Skeletal muscle satellite cell (primary cell): Measurements from ENCODE around the gene ACAD8.
"Not testable (repeated sequence)": the region's sequence is repeated elsewhere in the genome, so short reads cannot be mapped to it uniquely, and the experiment has no call there.

Source experiments
- H3K27me3 ChIP-seq: 2 replicates; pipeline ENCODE4 v1.7.0; 2013; ENCODE audit warnings: low read length; ENCODE audit not compliant: control insufficient read depth, insufficient read depth
- H3K36me3 ChIP-seq: 2 replicates; pipeline ENCODE4 v1.7.0; 2013; ENCODE audit warnings: mild to moderate bottlenecking, control low read depth, low read length; ENCODE audit not compliant: insufficient read depth
- H3K4me1 ChIP-seq: 2 replicates; pipeline ENCODE4 v1.7.0; 2013; ENCODE audit warnings: low read length; ENCODE audit not compliant: control insufficient read depth, insufficient read depth
- H3K4me2 ChIP-seq: 2 replicates; pipeline ENCODE4 v1.7.0; 2013; ENCODE audit warnings: mild to moderate bottlenecking, low read length
- H3K4me3 ChIP-seq: 2 replicates; pipeline ENCODE4 v1.7.0; 2013; ENCODE audit warnings: low read length
- H3K9ac ChIP-seq: 2 replicates; pipeline ENCODE4 v1.7.0; 2013; ENCODE audit warnings: mild to moderate bottlenecking, low read depth, low read length, moderate library complexity
- H3K9me3 ChIP-seq: replicated peaks from 2 replicates; pipeline ENCODE4 v1.7.0; 2013; ENCODE audit warnings: mild to moderate bottlenecking, control low read depth, low read length

ACAD8 gene

GRCh38 chr11:134243913-134244312 lies 9.5 kb upstream of the ACAD8 start:
- H3K9me3 ChIP-seq, result no peaks in the 10 kb centered on the region
- H3K27me3 ChIP-seq, result no peaks in the 10 kb centered on the region
- H3K36me3 ChIP-seq, result peaks cover 71% of the 10 kb centered on the region
- no peak overlapping the region for H3K4me2 ChIP-seq
- no peaks in the 10 kb centered on the region for H3K4me1 ChIP-seq
- H3K4me3 ChIP-seq, result no peak overlapping the region
- H3K9ac ChIP-seq, result no peak overlapping the region

- H3K9me3 ChIP-seq, result no peaks in the 10 kb centered on the region
- no peak overlapping the region for H3K4me3 ChIP-seq
- no peaks in the 10 kb centered on the region for H3K27me3 ChIP-seq
- H3K9ac ChIP-seq, result no peak overlapping the region
- H3K36me3 ChIP-seq, result peaks cover 73% of the 10 kb centered on the region
- no peaks in the 10 kb centered on the region for H3K4me1 ChIP-seq
- H3K4me2 ChIP-seq, result no peak overlapping the region
These were observed 8.8 kb upstream of the ACAD8 start for GRCh38 chr11:134244593-134244992.

DNA sequence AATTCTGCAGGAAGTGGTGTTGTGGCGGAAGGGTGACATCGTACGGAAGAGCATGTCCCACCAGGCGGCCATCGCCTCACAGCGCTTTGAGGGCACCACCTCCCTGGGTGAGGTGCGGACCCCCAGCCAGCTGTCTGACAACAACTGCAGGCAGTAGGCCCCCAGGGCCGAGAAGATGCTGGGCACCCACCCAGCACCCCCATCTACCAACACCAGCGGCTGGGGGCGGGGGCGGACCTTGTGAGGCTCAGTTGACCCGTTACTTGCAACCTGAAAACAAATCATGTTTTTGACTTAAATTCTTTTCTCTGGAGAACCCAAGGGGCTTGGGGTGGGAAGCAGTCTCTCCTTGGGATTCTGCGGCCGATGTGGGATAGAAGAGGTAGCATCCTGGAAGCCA lies 7.9 kb upstream of the ACAD8 start:
- H3K27me3 ChIP-seq, result no peaks in the 10 kb centered on the region
- H3K4me3 ChIP-seq, result no peak overlapping the region
- no peaks in the 10 kb centered on the region for H3K4me1 ChIP-seq
- H3K9ac ChIP-seq, result no peak overlapping the region
- H3K9me3 ChIP-seq, result no peaks in the 10 kb centered on the region
- no peak overlapping the region for H3K4me2 ChIP-seq
- H3K36me3 ChIP-seq, result peaks cover 74% of the 10 kb centered on the region

- Histone ChIP-seq H3K4me3 (no peak overlapping the region), H3K9ac (no peak overlapping the region), H3K4me2 (no peak overlapping the region), H3K27me3 (no peaks in the 10 kb centered on the region), H3K9me3 (no peaks in the 10 kb centered on the region), H3K36me3 (peaks cover 76% of the 10 kb centered on the region), H3K4me1 (no peaks in the 10 kb centered on the region)
These were observed 7.3 kb upstream of the ACAD8 start for GRCh38 chr11:134246100-134246499.

DNA sequence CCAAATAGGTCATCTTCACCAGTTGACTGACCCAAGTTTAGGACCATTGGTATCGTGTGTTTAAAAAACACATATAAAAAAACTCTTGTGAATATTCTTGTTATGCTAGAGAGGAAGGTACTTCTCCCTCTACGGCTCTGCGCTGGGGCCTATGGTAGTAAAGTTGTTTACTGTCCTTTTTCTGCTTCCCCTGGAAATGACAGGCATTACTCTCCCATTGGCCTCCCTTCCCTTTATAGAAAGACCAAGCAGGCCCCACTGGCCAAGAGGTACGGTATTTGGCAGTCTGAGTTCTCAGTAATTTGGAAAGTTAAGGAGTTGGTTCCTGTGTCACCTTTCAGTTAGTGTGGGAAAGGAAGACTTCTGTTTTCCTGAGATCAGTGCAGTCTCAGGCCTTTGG lies 6.7 kb upstream of the ACAD8 start:
- Histone ChIP-seq H3K4me3 (no peak overlapping the region), H3K4me1 (peaks cover 1% of the 10 kb centered on the region), H3K27me3 (no peaks in the 10 kb centered on the region), H3K9ac (no peak overlapping the region), H3K36me3 (peaks cover 75% of the 10 kb centered on the region), H3K9me3 (no peaks in the 10 kb centered on the region), H3K4me2 (no peak overlapping the region)

- H3K36me3 ChIP-seq, result peaks cover 54% of the 10 kb centered on the region
- no peaks in the 10 kb centered on the region for H3K27me3 ChIP-seq
- H3K9ac ChIP-seq, result no peak overlapping the region
- H3K4me1 ChIP-seq, result peaks cover 10% of the 10 kb centered on the region
- no peak overlapping the region for H3K4me3 ChIP-seq
- H3K4me2 ChIP-seq, result no peak overlapping the region
- H3K9me3 ChIP-seq, result no peaks in the 10 kb centered on the region
These were observed 4.4 kb upstream of the ACAD8 start for GRCh38 chr11:134248910-134249480.

DNA sequence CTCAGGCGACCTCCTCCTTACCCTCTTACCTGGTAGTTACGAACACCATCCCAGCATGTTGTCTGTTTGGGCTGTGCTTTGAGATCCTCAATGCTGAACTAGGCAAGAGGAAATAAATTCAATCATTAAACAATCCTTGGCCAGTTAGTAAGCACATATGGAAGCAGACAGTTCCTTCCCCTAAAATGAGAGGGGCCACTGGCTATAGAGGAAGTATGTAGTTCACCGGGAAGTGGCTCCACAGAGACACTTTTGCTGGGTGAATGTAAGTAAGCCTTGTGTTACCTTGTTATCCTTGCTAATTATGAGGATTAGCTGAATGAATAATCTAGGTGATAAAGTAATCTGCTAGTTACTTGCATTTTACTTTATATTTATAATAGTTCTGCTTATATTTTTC lies 3.1 kb upstream of the ACAD8 start:
- no peaks in the 10 kb centered on the region for H3K9me3 ChIP-seq
- H3K9ac ChIP-seq, result no peak overlapping the region
- no peak overlapping the region for H3K4me2 ChIP-seq
- no peak overlapping the region for H3K4me3 ChIP-seq
- peaks cover 47% of the 10 kb centered on the region for H3K36me3 ChIP-seq
- H3K4me1 ChIP-seq, result peaks cover 18% of the 10 kb centered on the region
- H3K27me3 ChIP-seq, result no peaks in the 10 kb centered on the region

- Histone ChIP-seq H3K27me3 (no peaks in the 10 kb centered on the region), H3K36me3 (peaks cover 43% of the 10 kb centered on the region), H3K9me3 (no peaks in the 10 kb centered on the region), H3K9ac (no peak overlapping the region), H3K4me2 (no peak overlapping the region), H3K4me3 (no peak overlapping the region), H3K4me1 (peaks cover 18% of the 10 kb centered on the region)
These were observed 2.7 kb upstream of the ACAD8 start for GRCh38 chr11:134250675-134251074.

DNA sequence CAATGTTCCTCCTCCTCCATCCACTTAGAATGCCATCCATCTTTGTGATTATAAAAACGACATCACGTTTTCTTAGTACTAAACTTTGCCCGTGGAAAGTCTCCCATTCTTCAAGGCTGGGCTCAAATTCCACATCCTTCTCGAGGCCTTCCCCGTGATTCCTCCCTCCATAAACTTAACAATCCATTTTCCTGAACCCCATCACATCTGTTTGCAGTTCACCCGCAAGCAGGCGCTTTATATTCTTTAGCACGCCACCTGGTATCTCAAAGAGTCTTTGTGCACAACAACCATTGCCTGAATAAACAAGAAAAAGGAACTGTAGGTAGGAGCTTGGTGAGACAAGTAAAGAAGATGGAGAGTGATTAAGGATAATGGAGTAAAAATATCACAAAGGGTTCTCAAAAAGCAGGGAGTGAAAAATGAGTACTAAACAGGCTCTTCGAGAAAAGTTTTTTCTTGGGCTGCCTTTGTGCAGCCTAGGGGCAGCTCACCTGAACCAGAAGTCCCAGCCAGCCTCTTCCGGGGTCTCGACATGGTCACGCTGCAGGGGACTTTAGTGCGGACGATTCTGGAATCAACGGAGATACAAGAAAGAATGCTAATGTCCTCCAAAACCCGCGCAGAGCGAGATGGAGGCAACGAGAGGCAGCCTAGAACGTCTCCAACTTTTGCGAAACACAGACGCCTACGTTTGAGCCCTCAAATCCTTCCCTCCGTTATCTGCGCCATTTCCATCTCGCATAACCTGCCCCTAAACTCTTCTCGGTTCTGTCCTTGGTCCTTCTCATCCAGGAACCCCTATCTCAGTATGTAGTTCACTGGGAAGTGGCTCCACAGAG lies 801 bp upstream of the ACAD8 start:
- no peaks in the 10 kb centered on the region for H3K9me3 ChIP-seq
- peak overlapping the region; percentile 68 for H3K9ac ChIP-seq
- H3K4me1 ChIP-seq, result peaks cover 18% of the 10 kb centered on the region
- no peaks in the 10 kb centered on the region for H3K27me3 ChIP-seq
- H3K36me3 ChIP-seq, result peaks cover 26% of the 10 kb centered on the region
- peak overlapping the region; percentile 82 for H3K4me2 ChIP-seq
- H3K4me3 ChIP-seq, result peak overlapping the region; percentile 71

DNA sequence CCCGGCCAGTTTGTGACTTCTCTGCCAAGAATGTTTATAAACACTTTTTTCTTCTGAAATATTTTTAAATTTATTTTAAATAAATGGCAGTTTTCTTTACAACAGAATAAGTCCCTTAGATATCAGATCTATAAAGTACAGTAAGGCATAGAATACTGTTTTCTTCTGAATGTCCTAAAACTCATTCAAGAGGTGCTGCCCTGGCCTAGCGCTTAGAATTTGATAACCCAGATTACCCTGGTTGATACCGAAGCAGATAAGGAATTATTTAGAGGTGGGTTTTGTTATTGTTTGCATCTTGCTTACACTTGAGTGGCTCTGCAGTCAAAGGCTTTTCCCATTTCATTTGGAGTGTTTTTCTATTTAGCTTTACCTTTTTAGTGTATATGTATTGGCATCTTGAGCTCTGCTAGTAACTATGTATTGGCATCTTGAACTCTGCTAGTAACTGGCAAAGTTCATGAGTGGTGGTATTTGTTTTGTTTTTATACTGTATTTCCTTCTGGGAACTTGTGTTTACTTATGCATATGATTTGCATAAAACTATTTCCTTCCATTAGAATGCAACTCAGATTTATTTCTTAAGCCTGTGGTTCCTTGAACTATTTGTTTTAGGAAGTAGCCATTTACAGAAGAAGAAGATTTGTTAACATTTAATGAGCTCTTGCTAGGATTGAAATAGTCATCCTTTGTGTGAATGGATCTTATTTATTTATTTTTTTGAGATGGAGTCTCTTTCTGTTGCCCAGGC lies 1.2 kb downstream of the ACAD8 start:
- Histone ChIP-seq H3K9me3 (no peaks in the 10 kb centered on the region), H3K9ac (peak overlapping the region; percentile 68), H3K4me2 (peak overlapping the region; percentile 82), H3K4me1 (peaks cover 18% of the 10 kb centered on the region), H3K27me3 (no peaks in the 10 kb centered on the region), H3K4me3 (peak overlapping the region; percentile 71), H3K36me3 (peaks cover 24% of the 10 kb centered on the region)

DNA sequence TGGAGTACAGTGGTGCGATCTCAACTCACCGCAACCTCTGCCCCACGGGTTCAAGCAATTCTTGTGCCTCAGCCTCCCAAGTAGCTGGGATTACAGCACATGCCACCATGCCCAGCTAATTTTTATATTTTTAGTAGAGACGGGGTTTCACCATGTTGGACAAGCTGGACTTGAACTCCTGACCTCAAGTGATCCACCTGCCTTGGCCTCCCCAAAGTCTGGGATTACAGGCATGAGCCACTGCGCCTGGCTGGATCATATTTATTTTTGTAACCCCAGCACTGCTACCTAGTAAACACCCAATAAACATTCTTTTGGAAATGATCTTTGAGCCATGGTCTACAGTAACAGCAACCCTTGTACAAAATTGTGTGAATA lies 1.8 kb downstream of the ACAD8 start:
- not testable (repeated sequence) for H3K4me3 ChIP-seq, H3K4me2 ChIP-seq, H3K27me3 ChIP-seq, H3K9ac ChIP-seq, H3K9me3 ChIP-seq
- peaks cover 18% of the 10 kb centered on the region for H3K4me1 ChIP-seq
- H3K36me3 ChIP-seq, result peaks cover 24% of the 10 kb centered on the region
